ENCODE data around the gene GRK5.

DNA sequence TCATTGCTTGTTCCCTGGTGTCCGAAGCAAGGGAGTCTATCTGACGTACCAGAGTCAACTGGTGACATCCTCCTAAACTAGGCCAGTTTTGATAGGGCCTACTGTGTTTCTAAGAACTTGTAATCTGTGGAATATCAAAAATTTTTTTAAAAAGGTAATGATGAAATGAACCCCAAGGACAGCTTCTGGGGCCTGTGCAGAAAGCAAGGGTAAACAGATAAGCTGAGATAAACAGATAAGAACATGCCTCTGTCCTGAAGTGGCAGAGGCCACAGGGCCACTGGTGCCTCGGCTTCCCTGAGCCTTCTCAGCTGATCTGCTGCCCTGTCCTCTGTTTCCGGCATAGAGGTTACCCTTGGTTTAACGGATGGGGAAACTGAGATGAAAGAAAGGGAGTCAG is 8.8 kb downstream of the GRK5 start:
- TF ChIP-seq POLR2A (IDR thresholded peaks at IDR 0.05; ENCODE audit: low read depth, low read length) (no peak), TAF1 (IDR thresholded peaks at IDR 0.05; ENCODE audit: low read depth, low read length) (no peak), POLR2AphosphoS5 (IDR thresholded peaks at IDR 0.05; ENCODE audit: low read depth, low read length) (no peak)
